ENCODE data around the gene TMEM220.

TMEM220 gene

GRCh38 chr17:10666906-10667305 lies 62.9 kb downstream of the TMEM220 start:
- DNase-seq = no peak

- DNase-seq = no peak
Observed at GRCh38 chr17:10664571-10664970, 65.3 kb downstream of the TMEM220 start.
